Activated naive CD4-positive, alpha-beta T cell treated with anti-CD3 and anti-CD28 coated beads, Interleukin-2, amount 50 U/mL, for 72 hours (primary cell): Measurements from ENCODE around the gene HASPIN. TPM values are rescaled to one million over a fixed set of nuclear protein-coding genes. Genes with fewer than 3 reads are reported as not detected.

Experiments
- ATAC-seq, 2 donors: fragments of 150-1000 bp; cut with Tn5 transposase; 2 replicates each; pipeline ENCODE4 v1.10.0; 2021; ENCODE audit warnings: mild to moderate bottlenecking in 2 of 2, moderate library complexity in 2 of 2
- DNase-seq, 2 donors: peaks; one replicate each; pipeline ENCODE4 v3.0.0; 2021 to 2022; ENCODE audit warnings: low spot score in 2 of 2
- H3K27ac Mint-ChIP-seq, 2 donors: one replicate each; pipeline ENCODE4 v1.8.0; 2022; ENCODE audit warnings: mild to moderate bottlenecking in 2 of 2, mixed read lengths in 2 of 2
- H3K36me3 Mint-ChIP-seq, 2 donors: one replicate each; pipeline ENCODE4 v1.8.0; 2022; ENCODE audit warnings: mixed read lengths in 2 of 2
- H3K9me3 Mint-ChIP-seq, 2 donors: one replicate each; pipeline ENCODE4 v1.8.0; 2022; ENCODE audit warnings: mixed read lengths in 2 of 2
- total RNA-seq, 2 donors: library from RNA; stranded (reverse); gene quantifications; one replicate each; pipeline ENCODE4 v1.2.3, GENCODE V29; 2022

HASPIN gene
- total RNA-seq, 2 donors from 2014 or later = 24.0 to 26.6 TPM

DNA sequence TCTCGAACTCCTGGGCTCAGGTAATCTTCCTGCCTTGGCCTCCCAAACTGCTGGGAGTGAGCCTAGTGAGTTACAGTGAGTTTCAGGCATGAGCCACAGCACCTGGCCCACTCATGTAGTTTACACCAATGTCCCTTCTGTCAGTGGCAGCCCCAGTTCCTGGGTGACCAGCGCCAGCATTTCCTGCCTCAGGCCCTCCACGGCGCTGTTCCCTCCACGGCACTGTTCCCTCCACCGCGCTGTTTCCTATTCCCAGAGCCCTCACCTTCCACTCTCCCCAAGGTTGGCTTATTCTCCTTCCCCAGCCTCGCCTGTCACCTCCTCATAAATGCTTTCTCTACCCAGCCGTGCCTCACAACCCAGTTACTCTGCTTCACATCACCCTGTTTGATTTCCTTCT lies 44.6 kb downstream of the HASPIN start:
- Mint-ChIP-seq H3K36me3 (peaks cover 0 to 4% of the 10 kb centered on the region in 2 donors), H3K27ac (no peak overlapping the region), H3K9me3 (no peaks in the 10 kb centered on the region)
- no peak for DNase-seq
- ATAC-seq = no peak

DNA sequence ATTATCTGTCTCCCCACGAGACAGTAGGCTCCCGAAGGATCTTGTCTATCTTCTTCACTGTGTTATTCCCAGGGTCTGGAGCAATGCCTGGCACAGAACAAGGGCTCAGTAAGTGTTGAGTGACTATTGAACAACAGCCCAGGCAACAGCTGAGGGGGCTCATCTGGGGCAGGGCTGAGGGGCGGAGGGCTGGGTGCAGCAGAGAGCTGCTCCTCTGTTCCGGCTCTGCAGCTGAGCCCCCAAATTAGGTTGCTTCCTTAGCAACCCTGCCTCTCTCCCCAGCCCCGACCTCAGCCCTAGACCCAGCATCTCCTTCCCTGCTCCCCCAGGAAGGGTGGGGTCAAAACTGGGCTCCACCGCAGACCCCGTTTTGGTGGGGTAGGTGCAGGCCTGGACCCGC lies 45.1 kb downstream of the HASPIN start:
- ATAC-seq (no peak), DNase-seq (no peak)
- no peaks in the 10 kb centered on the region for H3K9me3 Mint-ChIP-seq
- H3K36me3 Mint-ChIP-seq = peaks cover 0 to 4% of the 10 kb centered on the region in 2 donors
- H3K27ac Mint-ChIP-seq = no peak overlapping the region

DNA sequence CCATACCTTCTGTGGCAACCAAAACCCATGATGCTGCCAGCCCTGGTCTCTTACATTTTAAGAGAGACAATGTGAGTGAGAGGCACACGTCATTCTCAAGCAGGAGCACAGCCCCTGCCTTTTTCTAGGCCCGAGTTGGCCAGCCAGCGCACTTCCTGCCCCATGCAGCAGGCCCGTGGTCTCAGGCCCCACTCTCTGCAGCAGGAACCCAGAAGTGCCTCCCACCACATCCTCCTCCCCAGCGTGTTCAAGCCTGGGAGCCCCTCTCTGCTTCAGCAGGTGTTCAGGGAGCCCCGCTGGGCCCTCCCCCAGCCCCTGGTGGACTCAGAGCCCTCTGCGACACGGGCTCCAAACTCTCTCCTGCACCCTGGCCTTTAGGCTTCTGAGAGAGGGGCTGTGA lies 46.8 kb downstream of the HASPIN start:
- ATAC-seq (no peak), DNase-seq (no peak)
- no peaks in the 10 kb centered on the region for H3K9me3 Mint-ChIP-seq
- H3K27ac Mint-ChIP-seq = no peak overlapping the region
- H3K36me3 Mint-ChIP-seq = peaks cover 0 to 4% of the 10 kb centered on the region in 2 donors

DNA sequence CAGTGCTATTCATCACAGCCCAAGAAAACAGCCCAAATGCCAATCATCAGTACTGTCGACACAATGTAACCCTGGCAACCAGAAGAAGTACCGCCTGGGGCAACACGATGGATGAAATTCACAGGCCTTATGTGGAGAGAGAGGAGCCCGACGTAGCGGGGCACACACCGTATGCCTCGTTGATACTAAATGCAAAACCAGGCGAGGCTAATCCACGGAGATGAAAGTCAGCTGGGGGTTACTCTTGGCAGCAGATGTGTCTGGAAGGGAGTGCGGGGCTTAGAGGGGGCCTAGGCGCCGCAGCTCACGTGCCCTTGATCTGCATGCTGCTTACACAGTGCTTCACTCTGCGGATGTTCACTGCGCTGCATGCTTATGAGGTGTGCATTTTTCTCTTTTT lies 47.4 kb downstream of the HASPIN start:
- no peaks in the 10 kb centered on the region for H3K9me3 Mint-ChIP-seq
- peaks cover 0 to 4% of the 10 kb centered on the region in 2 donors for H3K36me3 Mint-ChIP-seq
- ATAC-seq (peak; percentile 34 to 49), DNase-seq (no peak)
- no peak overlapping the region for H3K27ac Mint-ChIP-seq

DNA sequence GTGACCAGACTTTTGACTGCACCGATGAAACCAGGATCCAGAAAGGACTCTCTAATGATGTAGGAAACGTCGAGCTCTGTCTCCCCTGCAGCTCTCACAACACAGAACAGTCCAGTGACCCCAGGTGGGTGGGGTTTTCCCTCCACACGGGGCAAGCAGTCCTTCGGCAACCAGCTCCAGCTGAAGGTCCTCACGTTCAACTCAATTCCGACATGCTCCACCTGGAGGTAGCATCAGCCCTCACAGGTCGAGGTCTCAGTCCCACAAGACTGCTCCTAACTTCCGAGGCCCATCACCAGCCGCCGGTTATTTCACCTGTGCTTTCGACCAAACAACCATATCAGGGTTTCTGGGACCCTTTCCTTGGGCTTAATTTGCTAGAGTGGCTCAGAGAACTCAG lies 49.1 kb downstream of the HASPIN start:
- ATAC-seq (no peak), DNase-seq (no peak)
- Mint-ChIP-seq H3K36me3 (no peaks in the 10 kb centered on the region), H3K9me3 (no peaks in the 10 kb centered on the region), H3K27ac (no peak overlapping the region)

DNA sequence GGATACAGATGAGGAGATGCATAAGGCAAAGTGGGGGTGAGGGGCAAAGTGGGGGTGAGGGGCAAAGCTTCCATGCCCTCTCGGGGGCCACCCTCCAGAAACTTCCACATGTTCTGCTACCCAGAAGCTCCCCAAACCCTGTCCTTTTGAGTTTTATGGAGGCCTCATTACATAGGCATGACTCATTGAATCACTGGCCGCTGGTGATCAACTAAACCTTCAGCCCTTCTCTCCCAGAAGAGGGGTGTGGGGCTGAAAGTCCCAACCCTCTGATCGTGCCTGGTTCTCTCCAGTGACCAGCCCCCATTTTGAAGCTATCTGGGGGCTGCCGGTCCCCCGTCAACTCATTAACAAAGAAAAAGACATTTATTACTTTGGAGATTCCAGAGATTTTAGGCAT lies 49.8 kb downstream of the HASPIN start:
- no peaks in the 10 kb centered on the region for H3K9me3 Mint-ChIP-seq
- DNase-seq (no peak), ATAC-seq (no peak)
- no peaks in the 10 kb centered on the region for H3K36me3 Mint-ChIP-seq
- no peak overlapping the region for H3K27ac Mint-ChIP-seq

DNA sequence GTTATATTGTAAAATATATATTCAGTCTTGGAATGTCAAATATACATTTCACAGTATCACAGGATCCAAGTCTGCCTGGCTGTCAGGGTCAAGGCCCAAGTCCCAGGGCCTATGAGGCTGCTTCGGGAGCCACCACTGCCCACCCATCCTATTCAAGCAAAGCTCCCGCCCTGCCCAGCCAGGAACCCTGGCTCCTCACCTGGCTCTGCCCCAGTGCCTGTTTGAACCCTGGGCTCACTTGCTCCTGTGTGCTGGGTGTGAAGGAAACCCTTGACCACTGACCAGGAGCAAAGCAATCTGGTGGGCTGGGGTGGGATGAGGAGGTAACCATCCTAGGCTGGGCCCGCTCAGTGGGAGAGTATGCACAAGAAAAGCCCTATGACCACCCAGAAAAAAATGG lies 50.3 kb downstream of the HASPIN start:
- ATAC-seq (no peak), DNase-seq (no peak)
- no peaks in the 10 kb centered on the region for H3K9me3 Mint-ChIP-seq
- no peak overlapping the region for H3K27ac Mint-ChIP-seq
- no peaks in the 10 kb centered on the region for H3K36me3 Mint-ChIP-seq

Other genes starting within 250 kb of the HASPIN start
- under 1 TPM in 1 of 2 donors, not detected in 1; 0.16 TPM for gene ASPA, start 247.9 kb upstream of the HASPIN start, total RNA-seq
- 1 to 10 TPM; 1.0 to 1.9 TPM for gene TRPV3, start 166.1 kb upstream of the HASPIN start, total RNA-seq
- 1 to 10 TPM; 1.7 to 4.7 TPM for gene TRPV1, start 114.5 kb upstream of the HASPIN start, total RNA-seq
- 10 to 100 TPM in 1 of 2 donors, 1 to 10 TPM in 1; 8.5 to 13.6 TPM for gene SHPK, start 87.7 kb upstream of the HASPIN start, total RNA-seq
- 1 to 10 TPM; 4.9 to 8.7 TPM for gene CTNS, start 87.1 kb upstream of the HASPIN start, total RNA-seq
- gene TAX1BP3, start 55.3 kb upstream of the HASPIN start, total RNA-seq = 10 to 100 TPM; 17.2 to 24.7 TPM
- gene EMC6, start 55.1 kb upstream of the HASPIN start, total RNA-seq = 10 to 100 TPM; 41.6 to 49.8 TPM
- 100 to 1,000 TPM in 1 of 2 donors, 10 to 100 TPM in 1; 82.9 to 120 TPM for gene P2RX5, start 27.7 kb upstream of the HASPIN start, total RNA-seq
- 10 to 100 TPM; 36.7 to 48.0 TPM for gene ITGAE, start 77.3 kb downstream of the HASPIN start, total RNA-seq
- gene NCBP3, start 122.3 kb downstream of the HASPIN start, total RNA-seq = 10 to 100 TPM; 35.4 to 44.4 TPM
- gene CAMKK1, start 169.2 kb downstream of the HASPIN start, total RNA-seq = 1 to 10 TPM; 3.8 to 6.9 TPM
- 1 to 10 TPM in 1 of 2 donors, under 1 TPM in 1; 0.14 to 1.5 TPM for gene P2RX1, start 192.6 kb downstream of the HASPIN start, total RNA-seq
- 100 to 1,000 TPM in 1 of 2 donors, 10 to 100 TPM in 1; 83.0 to 110 TPM for gene ATP2A3, start 240.5 kb downstream of the HASPIN start, total RNA-seq